Activated T-helper 2 cell treated with anti-CD3 and anti-CD28 coated beads, Interferon-gamma antibody, Interleukin-2, Interleukin-4, amounts not matched to agents 10 μg/mL and 5 μg/mL and 100 μg/mL, durations not matched to agents 14 hours and 24 hours and 36 hours (primary cell): ENCODE measurements around the gene CFAP43. TPM values are rescaled to one million over a fixed set of nuclear protein-coding genes. Genes with fewer than 3 reads are reported as not detected.
"Not testable (repeated sequence)": the region's sequence is repeated elsewhere in the genome, so short reads cannot be mapped to it uniquely, and the experiment has no call there.

Experiments used
- DNase-seq: peaks from one replicate; pipeline ENCODE4 v3.0.0; 2021; ENCODE audit warnings: low spot score
- H3K27ac Mint-ChIP-seq: one replicate; pipeline ENCODE4 v1.8.0; 2021; ENCODE audit warnings: mixed read lengths
- H3K27me3 Mint-ChIP-seq: one replicate; pipeline ENCODE4 v1.8.0; 2021; ENCODE audit warnings: low read depth, mixed read lengths
- H3K36me3 Mint-ChIP-seq: one replicate; pipeline ENCODE4 v1.8.0; 2021; ENCODE audit warnings: low read depth, mixed read lengths
- H3K4me1 Mint-ChIP-seq: one replicate; pipeline ENCODE4 v1.8.0; 2021; ENCODE audit warnings: low read depth, mixed read lengths
- H3K4me3 Mint-ChIP-seq: one replicate; pipeline ENCODE4 v1.8.0; 2021; ENCODE audit warnings: low read depth, mild to moderate bottlenecking, moderate library complexity, mixed read lengths
- H3K9me3 Mint-ChIP-seq: one replicate; pipeline ENCODE4 v1.8.0; 2021; ENCODE audit warnings: mixed read lengths
- intact Hi-C: fragments of 100-400 bp; cut with micrococcal nuclease; formaldehyde crosslinking; loops from one replicate; pipeline ENCODE4 v1.15.1; 2023
- total RNA-seq: library from RNA; stranded (reverse); gene quantifications from 2 replicates; pipeline ENCODE4 v1.2.3, GENCODE V29; 2022

The CFAP43 gene
- total RNA-seq, 1 donor from 2014 or later: 0.07 TPM

DNA sequence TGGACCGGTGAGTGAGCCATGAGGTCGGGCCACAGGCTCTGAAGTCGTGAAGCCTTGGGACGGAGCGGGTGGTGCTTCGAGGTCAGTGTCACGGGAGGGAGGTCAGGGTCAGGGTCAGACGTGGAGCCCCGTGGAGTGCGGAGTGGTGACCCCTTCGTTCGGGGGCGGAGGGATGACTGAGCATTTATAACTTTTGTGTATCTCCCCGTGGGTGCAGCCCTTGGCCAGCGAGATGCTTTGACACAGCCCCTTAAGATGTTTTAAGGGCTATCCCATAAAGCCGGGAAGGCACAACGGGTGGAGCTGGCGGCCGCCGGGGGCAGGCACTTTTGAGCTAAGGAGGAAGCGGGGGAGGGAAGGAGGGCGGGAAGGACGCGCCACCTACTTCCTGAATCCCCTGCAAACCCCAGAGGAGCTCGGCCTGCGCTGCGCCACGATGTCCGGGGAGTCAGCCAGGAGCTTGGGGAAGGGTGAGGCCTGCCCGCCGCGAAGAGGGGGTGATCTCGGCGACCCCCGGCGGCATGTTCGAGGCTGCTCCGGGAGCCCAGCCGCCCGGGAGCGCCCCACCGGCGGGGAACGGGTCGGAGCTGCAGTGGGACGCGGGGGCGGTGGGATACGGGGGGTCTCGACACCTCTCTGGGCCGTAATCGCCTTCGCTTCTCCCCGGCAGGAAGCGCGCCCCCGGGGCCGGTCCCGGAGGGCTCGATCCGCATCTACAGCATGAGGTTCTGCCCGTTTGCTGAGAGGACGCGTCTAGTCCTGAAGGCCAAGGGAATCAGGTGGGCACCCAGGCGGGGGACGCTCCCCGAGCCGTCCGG is 22.5 kb upstream of the CFAP43 start, which contains the start of gene GSTO1:
GSTO1 (plus strand) TSS at position 400 of the 818 bp plus-strand sequence; CDS start at position 437, 37 bp downstream.
- peak; percentile 26 for DNase-seq
- intact Hi-C loops: loop anchor here (1.0 to 10.0 kb wide), 3 partner anchors 14 to 290 kb away; partner anchors contain the start of genes CFAP43 and SLK
- Mint-ChIP-seq H3K27me3 (peaks cover 7% of the 10 kb centered on the region), H3K9me3 (no peaks in the 10 kb centered on the region), H3K27ac (peak within 1 kb of the TSS; percentile 97), H3K4me1 (peaks cover 49% of the 10 kb centered on the region), H3K36me3 (peaks cover 38% of the 10 kb centered on the region), H3K4me3 (peak within 1 kb of the TSS; percentile 99)

DNA sequence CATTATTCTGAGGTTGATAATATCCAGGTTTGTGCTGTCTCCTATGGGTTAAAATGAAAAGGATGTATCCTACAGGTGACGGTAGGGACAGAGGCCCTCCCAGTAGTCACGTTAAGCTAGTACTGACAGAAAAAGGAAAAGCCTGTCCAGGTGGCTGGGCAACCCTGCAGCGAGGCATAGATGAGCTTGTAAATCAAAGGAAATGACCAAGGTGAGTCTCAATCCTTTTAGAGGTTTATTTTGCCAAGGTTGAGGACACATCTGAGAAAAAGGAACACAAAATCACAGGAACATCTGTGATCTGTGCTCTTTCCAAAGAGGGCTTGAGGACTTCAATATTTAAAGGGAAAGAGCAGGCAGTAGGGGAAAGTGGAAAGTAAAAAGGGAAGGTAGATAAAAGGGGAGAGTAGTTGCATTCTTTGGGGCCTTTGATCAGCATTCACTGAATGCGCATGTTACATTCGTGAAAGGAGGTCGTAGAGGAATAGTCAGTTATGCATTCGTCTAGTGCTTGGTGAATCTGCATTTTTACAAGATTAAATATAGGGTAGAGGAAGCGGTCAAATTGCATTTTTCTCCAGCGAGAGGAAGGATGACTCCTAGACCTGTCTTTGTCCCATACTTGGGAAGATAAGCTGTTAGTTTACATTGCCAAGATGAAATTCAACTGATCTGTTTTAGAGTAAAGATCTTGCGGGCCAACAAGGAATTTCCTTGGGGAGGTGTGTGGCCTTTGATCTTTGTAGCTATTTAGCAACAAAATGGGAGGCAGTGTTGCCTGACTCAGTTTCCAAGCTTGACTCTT is 21.6 kb upstream of the CFAP43 start:
- Mint-ChIP-seq H3K4me1 (peaks cover 40% of the 10 kb centered on the region), H3K27me3 (peaks cover 7% of the 10 kb centered on the region), H3K4me3 (peak overlapping the region; percentile 99), H3K27ac (peak overlapping the region; percentile 91), H3K36me3 (peaks cover 29% of the 10 kb centered on the region), H3K9me3 (peaks cover 1% of the 10 kb centered on the region)
- intact Hi-C loops: loop anchor here (10.0 kb wide), 1 partner anchor 289 kb away; the partner anchor contains the start of gene SLK
- no peak for DNase-seq

DNA sequence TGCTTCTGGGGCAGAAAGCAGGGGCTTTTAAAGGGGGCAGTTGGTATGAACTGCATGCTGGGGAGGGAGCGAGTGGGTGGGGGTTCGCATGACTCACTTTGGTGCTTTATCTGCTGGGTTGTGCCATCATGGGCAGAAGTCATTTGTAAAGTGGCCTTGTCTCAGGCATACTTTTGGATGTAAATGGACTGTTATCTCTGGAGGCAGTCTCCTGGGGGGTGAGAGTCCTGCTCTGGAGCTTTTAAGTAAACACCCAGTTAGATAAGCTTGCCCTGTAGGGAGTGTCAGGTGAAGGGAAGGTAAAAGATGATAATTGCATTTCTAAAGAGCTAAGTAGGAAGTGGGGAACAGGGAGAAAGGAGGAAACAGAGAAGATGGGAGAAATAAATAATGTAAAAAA is 20.9 kb upstream of the CFAP43 start:
- Mint-ChIP-seq H3K27me3 (peaks cover 7% of the 10 kb centered on the region), H3K4me3 (peak overlapping the region; percentile 99), H3K36me3 (peaks cover 22% of the 10 kb centered on the region), H3K27ac (peak overlapping the region; percentile 58), H3K4me1 (peaks cover 39% of the 10 kb centered on the region), H3K9me3 (peaks cover 6% of the 10 kb centered on the region)
- no peak for DNase-seq
- intact Hi-C loops: loop anchor here (10.0 kb wide), 1 partner anchor 288 kb away; the partner anchor contains the start of gene SLK

DNA sequence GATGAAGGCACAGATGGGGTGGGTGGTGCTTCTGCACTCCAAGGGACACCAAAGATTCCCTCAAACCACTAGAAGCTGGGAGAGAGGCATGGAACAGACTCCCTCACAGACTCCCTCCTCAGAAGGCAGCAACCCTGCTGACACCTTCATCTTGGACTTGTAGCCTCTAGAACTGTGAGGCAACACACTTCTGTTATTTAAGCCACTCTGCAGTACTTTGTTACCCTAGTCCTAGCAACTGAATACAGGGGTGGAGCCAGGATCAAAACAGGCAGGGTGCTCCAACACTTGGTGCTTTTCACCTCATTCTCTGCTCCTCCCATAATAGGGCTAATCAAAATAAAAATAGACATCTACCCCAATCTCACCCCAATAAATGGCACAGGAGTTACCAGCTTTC is 20.2 kb upstream of the CFAP43 start:
- Mint-ChIP-seq H3K4me3 (no peak overlapping the region), H3K27ac (no peak overlapping the region), H3K4me1 (peaks cover 42% of the 10 kb centered on the region), H3K36me3 (peaks cover 20% of the 10 kb centered on the region), H3K9me3 (peaks cover 8% of the 10 kb centered on the region), H3K27me3 (peaks cover 7% of the 10 kb centered on the region)
- DNase-seq: no peak
- intact Hi-C loops: loop anchor here (10.0 kb wide), 1 partner anchor 288 kb away; the partner anchor contains the start of gene SLK

DNA sequence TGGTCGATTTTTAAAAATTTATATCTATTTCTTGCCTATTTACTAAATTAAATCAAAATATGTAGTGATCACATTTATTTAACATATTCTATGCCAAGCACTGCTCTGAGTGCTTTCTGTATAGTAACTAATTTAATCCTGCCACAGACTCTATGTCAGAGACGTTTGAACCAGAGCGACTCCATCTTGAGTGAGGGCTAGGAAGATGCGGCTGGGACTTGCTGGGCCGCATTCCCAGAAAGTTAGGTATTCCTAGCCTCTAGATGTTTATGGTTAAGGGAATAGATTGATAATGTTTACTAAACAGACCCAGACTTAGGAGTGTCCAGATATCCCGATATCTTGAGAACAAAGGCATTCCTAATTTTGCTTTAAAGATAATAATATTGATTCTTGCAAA is 19.3 kb upstream of the CFAP43 start:
- Mint-ChIP-seq H3K27me3 (peaks cover 7% of the 10 kb centered on the region), H3K4me1 (peaks cover 47% of the 10 kb centered on the region), H3K36me3 (peaks cover 13% of the 10 kb centered on the region), H3K4me3 (no peak overlapping the region), H3K27ac (no peak overlapping the region), H3K9me3 (peaks cover 16% of the 10 kb centered on the region)
- no peak for DNase-seq
- intact Hi-C loops: loop anchor here (10.0 kb wide), 1 partner anchor 287 kb away; the partner anchor contains the start of gene SLK

DNA sequence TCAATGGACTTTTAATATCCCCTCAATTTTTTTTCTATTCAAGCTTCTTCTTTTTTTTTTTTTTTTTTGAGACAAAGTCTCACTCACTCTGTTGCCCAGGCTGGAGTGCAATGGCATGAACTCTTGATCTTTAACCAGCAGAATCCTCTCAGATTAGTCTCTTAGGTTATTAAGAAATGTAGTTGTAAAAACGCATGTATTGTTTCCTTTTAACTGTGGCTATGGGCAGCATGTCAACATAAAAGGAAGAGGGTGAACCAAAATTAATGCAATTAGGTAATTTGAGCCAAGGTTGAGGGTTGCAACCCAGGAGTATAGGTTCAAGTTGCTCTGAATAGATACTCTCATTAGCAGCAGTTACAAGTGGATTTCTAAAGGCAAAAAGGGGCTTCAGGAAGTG is 18.2 kb upstream of the CFAP43 start:
- Mint-ChIP-seq H3K36me3 (peaks cover 3% of the 10 kb centered on the region), H3K27ac (no peak overlapping the region), H3K4me1 (peaks cover 39% of the 10 kb centered on the region), H3K27me3 (peaks cover 7% of the 10 kb centered on the region), H3K4me3 (no peak overlapping the region), H3K9me3 (peaks cover 18% of the 10 kb centered on the region)
- intact Hi-C loops: loop anchor here (10.0 kb wide), 1 partner anchor 286 kb away; the partner anchor contains the start of gene SLK
- DNase-seq: no peak

DNA sequence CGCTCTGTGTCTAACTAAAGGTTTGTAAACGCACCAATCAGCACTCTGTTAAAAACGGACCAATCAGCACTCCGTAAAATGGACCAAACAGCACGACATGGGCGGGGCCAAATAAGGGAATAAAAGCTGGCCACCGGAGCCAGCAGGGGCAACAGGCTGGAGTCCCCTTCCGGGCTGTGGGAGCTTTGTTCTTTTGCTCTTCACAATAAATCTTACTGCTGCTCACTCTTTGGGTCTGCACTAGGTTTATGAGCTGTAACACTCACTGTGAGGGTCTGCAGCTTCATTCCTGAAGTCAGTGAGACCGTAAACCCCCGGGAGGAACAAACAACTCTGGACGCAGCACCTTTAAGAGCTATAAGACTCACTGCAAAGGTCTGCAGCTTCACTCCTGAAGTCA is 16.8 kb upstream of the CFAP43 start:
- H3K4me3 Mint-ChIP-seq, H3K27ac Mint-ChIP-seq, H3K27me3 Mint-ChIP-seq, H3K36me3 Mint-ChIP-seq, DNase-seq, intact Hi-C loops: not testable (repeated sequence)
- Mint-ChIP-seq H3K9me3 (peaks cover 18% of the 10 kb centered on the region), H3K4me1 (peaks cover 34% of the 10 kb centered on the region)

DNA sequence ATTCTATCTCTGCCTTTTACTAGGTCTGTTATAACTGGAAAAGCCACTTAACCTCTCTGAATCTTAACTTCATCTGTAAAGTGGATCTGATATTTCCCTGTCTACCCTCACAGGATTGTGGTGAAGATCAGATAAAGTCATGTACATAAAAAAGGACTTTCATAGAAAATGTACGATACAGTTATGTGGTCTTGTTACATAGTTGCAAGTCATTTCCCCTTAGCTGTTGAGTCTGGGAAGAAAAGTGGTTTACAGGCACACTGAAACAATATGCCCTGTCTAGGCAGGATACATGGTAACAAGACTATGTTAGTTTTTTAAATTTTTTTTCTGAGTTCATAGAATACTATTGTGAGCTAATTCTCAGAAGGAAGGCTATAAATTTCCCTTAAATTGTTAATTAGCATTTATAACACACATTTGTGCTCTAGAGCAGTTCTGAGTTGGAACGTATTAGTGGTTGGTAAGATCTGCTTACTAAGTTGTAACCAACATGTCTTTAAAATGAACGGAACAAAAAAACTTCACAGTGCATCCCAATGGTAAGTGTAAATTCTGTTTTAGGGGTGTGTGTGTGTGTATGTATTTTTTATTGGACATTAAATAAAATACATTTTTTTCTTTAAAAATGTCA is 15.5 kb upstream of the CFAP43 start:
- DNase-seq: no peak
- intact Hi-C loops: no loop called here
- Mint-ChIP-seq H3K4me1 (peaks cover 21% of the 10 kb centered on the region), H3K9me3 (peaks cover 18% of the 10 kb centered on the region), H3K27me3 (peaks cover 11% of the 10 kb centered on the region), H3K27ac (peak overlapping the region; percentile 79), H3K4me3 (peak overlapping the region; percentile 1), H3K36me3 (peaks cover 3% of the 10 kb centered on the region)

DNA sequence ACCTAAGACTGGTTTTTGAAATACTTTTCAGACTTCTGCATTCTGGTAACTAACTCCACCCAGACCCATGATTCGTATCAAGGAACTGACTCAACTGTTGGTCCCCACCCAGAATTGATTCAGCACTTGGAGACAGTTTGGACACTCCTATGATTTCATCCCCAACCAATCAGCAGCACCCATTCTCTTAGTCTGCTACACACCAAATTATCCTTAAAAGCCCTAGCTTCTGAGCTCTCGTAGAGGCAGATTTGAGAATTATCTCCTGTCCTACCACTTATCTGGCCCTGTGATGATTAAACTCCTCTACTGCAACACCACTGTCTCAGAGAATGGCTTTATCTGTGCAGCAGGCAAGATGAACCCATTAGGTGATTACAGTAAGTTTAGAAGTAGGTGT is 14.8 kb upstream of the CFAP43 start:
- H3K4me1 Mint-ChIP-seq: peaks cover 20% of the 10 kb centered on the region
- peaks cover 18% of the 10 kb centered on the region for H3K9me3 Mint-ChIP-seq
- intact Hi-C loops: no loop called here
- DNase-seq: no peak
- H3K36me3 Mint-ChIP-seq: peaks cover 3% of the 10 kb centered on the region
- peak overlapping the region; percentile 1 for H3K4me3 Mint-ChIP-seq
- peak overlapping the region; percentile 79 for H3K27ac Mint-ChIP-seq
- H3K27me3 Mint-ChIP-seq: peaks cover 12% of the 10 kb centered on the region

DNA sequence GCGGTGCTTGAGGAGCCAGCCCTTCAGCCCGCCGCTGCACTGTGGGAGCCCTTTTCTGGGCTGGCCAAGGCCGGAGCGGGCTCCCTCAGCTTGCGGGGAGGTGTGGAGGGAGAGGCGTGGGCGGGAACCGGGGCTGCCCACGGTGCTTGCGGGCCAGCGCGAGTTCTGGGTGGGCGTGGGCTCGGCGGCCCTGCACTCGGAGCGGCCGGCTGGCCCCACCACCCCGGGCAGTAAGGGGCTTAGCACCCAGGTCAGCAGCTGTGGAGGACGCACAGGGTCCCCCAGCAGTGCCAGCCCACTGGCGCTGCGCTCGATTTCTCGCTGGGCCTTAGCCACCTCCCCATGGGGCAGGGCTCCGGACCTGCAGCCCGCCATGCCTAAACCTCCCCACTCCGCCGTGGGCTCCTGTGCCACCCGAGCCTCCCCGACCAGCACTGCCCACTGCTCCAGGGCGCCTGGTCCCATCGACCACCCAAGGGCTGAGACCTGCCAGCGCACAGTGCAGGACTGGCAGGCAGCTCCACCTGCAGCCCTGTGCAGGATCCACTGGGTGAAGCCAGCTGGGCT is 13.0 kb upstream of the CFAP43 start:
- H3K4me1 Mint-ChIP-seq: peaks cover 20% of the 10 kb centered on the region
- no peak overlapping the region for H3K4me3 Mint-ChIP-seq
- peaks cover 3% of the 10 kb centered on the region for H3K36me3 Mint-ChIP-seq
- peaks cover 18% of the 10 kb centered on the region for H3K9me3 Mint-ChIP-seq
- H3K27ac Mint-ChIP-seq: no peak overlapping the region
- intact Hi-C loops: no loop called here
- peaks cover 19% of the 10 kb centered on the region for H3K27me3 Mint-ChIP-seq
- DNase-seq: no peak

DNA sequence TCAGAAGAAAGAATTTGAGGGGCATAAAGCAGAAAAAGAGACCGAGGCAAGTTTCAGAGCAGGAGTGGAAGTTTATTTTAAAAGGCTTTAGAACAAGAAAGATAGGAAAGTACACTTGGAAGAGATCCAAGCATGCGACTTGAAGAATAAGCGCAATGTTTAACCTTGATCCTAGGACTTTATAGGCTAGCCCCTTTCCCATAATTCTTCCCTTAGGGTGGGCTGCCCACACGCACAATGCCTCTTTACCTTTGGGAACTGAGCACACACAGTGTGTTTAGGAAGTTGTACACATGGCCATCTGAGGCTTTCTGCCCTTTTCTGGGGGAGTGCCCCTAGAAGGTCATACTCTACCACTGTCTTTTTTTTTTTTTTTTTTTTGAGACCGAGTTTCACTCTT is 11.3 kb upstream of the CFAP43 start:
- no peak overlapping the region for H3K4me3 Mint-ChIP-seq
- no peak overlapping the region for H3K27ac Mint-ChIP-seq
- no peak for DNase-seq
- intact Hi-C loops: no loop called here
- peaks cover 3% of the 10 kb centered on the region for H3K36me3 Mint-ChIP-seq
- peaks cover 30% of the 10 kb centered on the region for H3K27me3 Mint-ChIP-seq
- H3K4me1 Mint-ChIP-seq: peaks cover 20% of the 10 kb centered on the region
- H3K9me3 Mint-ChIP-seq: peaks cover 14% of the 10 kb centered on the region

DNA sequence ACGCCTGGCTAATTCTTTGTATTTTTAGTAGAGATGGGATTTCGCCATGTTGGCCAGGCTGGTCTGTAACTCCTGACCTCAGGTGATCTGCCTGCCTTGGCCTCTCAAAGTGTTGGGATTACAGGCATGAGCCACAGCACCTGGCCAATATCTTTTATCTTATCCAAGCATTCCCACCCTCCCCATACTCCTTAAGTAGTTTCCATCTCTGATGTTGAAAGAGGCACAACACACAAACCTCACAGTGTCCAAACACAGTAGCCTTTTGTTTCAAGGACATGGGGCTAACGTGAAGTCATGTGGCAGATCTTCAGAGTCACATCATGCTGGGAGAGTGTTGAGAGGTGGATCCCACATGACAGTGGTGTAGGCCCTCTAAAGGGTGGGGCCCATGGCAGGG is 10.8 kb upstream of the CFAP43 start:
- H3K36me3 Mint-ChIP-seq, DNase-seq, H3K4me3 Mint-ChIP-seq, intact Hi-C loops, H3K27ac Mint-ChIP-seq: not testable (repeated sequence)
- peaks cover 12% of the 10 kb centered on the region for H3K9me3 Mint-ChIP-seq
- peaks cover 17% of the 10 kb centered on the region for H3K4me1 Mint-ChIP-seq
- peaks cover 31% of the 10 kb centered on the region for H3K27me3 Mint-ChIP-seq
